ENCODE results near the gene TTLL6. TPM values are rescaled to one million over a fixed set of nuclear protein-coding genes. Genes with fewer than 3 reads are reported as not detected.
A peak's percentile ranks its signal among the peaks of the same experiment; 100 is the strongest.

The TTLL6 gene
- total and polyA plus RNA-seq, 7 experiments from 2014 or later = not detected

DNA sequence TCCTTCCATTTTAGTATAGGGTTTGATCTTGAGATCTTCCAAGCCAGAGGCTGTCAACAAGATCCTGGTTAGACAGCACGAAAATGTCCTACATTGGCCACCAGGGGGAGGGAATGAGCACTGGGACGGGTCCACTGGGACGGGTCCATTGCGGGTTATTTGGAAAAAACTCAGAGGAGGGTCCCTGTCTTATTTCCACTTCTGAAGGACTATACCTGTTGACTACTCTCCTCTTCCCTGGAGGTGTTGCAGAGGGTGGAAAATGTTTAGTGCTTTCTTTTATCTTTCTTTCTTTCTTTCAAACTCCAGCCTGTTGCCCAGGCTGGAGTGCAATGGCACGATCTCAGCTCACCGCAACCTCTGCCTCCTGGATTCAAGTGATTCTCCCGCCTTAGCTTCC lies 2.5 kb downstream of the TTLL6 start:
- no peak for ATAC-seq

DNA sequence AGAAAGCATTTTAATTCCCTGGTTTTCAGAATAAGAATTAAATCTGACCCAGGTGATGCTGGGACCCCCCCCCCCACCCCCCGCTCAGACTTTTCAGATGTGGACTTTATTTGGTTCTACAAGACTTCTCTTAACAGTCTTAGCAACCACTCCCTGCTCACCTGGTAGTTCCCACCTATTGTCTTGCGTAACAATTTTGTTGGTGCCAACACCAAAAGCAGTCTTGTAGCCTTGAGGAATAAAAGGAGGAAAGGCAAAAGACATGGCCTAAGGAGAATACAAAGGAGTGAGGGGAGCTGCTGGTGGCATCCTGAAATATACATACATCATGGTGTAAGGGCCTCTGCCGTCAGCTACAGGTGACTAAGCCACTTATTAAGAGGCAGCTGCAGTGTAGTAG lies 5.0 kb downstream of the TTLL6 start:
- Histone ChIP-seq H3K4me1 (ENCODE audit: control insufficient read depth in 2 of 2, insufficient read depth in 2 of 2, low read length in 2 of 2) (peaks cover 0 to 5% of the 10 kb centered on the region in 2 donors), H3K9me3 (ENCODE audit: control insufficient read depth in 2 of 3, low read length in 3 of 3) (no peaks in the 10 kb centered on the region), H3K27ac (ENCODE audit: low read depth, low read length) (no peak overlapping the region), H3K27me3 (ENCODE audit: control insufficient read depth in 2 of 2, insufficient read depth in 2 of 2, low read length in 2 of 2) (no peaks in the 10 kb centered on the region), H3K36me3 (ENCODE audit: control insufficient read depth in 2 of 3, insufficient read depth in 3 of 3, low read length in 3 of 3) (no peaks in the 10 kb centered on the region), H3K4me3 (ENCODE audit: low read length) (no peak overlapping the region)
- intact Hi-C loops (cut with micrococcal nuclease) = no loop called here
- Mint-ChIP-seq H3K27me3 (peaks cover 0 to 49% (median 11%) of the 10 kb centered on the region in 5 donors), H3K36me3 (no peaks in the 10 kb centered on the region), H3K27ac (no peak overlapping the region), H3K9me3 (peaks cover 0 to 2% (median 0%) of the 10 kb centered on the region in 11 donors), H3K4me1 (peaks cover 7 to 15% (median 12%) of the 10 kb centered on the region in 7 donors), H3K4me3 (no peak overlapping the region)
- DNase-seq (no peak), ATAC-seq (no peak)
- ChIA-PET CTCF (interaction anchor here (0.9 to 9.4 kb wide), 4 partner anchors 8 to 72 kb away, joined by 3 to 112 read pairs (median 7); no protein-coding TSS in a partner anchor), POLR2A (interaction anchor here (0.7 kb wide), 1 partner anchor 14 kb away, joined by 4 read pairs; no protein-coding TSS in a partner anchor)

More for the DNA sequence above, 2.5 kb downstream of the TTLL6 start:
- no peak overlapping the region for H3K27ac Mint-ChIP-seq
- Histone ChIP-seq H3K27me3 (ENCODE audit: control insufficient read depth in 2 of 2, insufficient read depth in 2 of 2, low read length in 2 of 2) (no peaks in the 10 kb centered on the region), H3K36me3 (ENCODE audit: control insufficient read depth in 2 of 3, insufficient read depth in 3 of 3, low read length in 3 of 3) (no peaks in the 10 kb centered on the region), H3K4me3 (ENCODE audit: low read length) (no peak overlapping the region), H3K9me3 (ENCODE audit: control insufficient read depth in 2 of 3, low read length in 3 of 3) (no peaks in the 10 kb centered on the region), H3K4me1 (ENCODE audit: control insufficient read depth in 2 of 2, insufficient read depth in 2 of 2, low read length in 2 of 2) (peaks cover 0 to 13% of the 10 kb centered on the region in 2 donors), H3K27ac (ENCODE audit: low read depth, low read length) (no peak overlapping the region)
- peaks cover 0 to 69% (median 17%) of the 10 kb centered on the region in 5 donors for H3K27me3 Mint-ChIP-seq
- intact Hi-C loops (cut with micrococcal nuclease) = loop anchor here (1.0 to 2.0 kb wide), 2 partner anchors 65 to 218 kb away; no protein-coding TSS in a partner anchor
- CTCF ChIA-PET = interaction anchor here (1.1 to 9.4 kb wide), 6 partner anchors 8 to 64 kb away, joined by 3 to 112 read pairs (median 4); no protein-coding TSS in a partner anchor
- H3K4me3 Mint-ChIP-seq = no peak overlapping the region
- peaks cover 0 to 2% (median 0%) of the 10 kb centered on the region in 11 donors for H3K9me3 Mint-ChIP-seq
- H3K4me1 Mint-ChIP-seq = peaks cover 9 to 24% (median 15%) of the 10 kb centered on the region in 7 donors
- peak; percentile 19 to 66 (median 55) for DNase-seq
- POLR2A ChIA-PET = no interaction called here
- no peaks in the 10 kb centered on the region for H3K36me3 Mint-ChIP-seq

DNA sequence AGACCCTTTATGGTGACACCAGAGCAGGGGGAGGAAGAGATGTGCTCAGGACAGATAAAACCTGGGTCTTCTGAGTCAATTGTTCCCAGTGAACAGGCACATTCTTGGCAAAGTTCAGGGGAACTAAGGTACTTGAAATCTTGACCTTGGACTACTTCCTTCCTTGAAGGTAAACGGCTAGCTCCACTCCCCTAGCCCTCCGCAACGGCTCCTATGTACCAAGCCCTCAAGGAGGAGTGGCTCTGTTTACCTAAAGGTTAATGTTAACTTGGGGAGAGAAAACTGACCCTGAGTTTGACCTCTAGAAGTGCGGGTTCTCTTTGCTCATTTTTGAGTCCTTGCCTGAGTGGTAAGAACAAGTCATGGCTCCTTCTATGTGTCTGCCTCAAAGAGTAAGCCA lies 7.8 kb downstream of the TTLL6 start:
- no peaks in the 10 kb centered on the region for H3K4me1 ChIP-seq (ENCODE audit: control insufficient read depth in 2 of 2, insufficient read depth in 2 of 2, low read length in 2 of 2)
- H3K9me3 ChIP-seq (ENCODE audit: control insufficient read depth in 2 of 3, low read length in 3 of 3) = no peaks in the 10 kb centered on the region
- H3K4me3 Mint-ChIP-seq = no peak overlapping the region
- peaks cover 0 to 4% (median 0%) of the 10 kb centered on the region in 7 donors for H3K4me1 Mint-ChIP-seq
- no peaks in the 10 kb centered on the region for H3K36me3 Mint-ChIP-seq
- ATAC-seq = no peak
- no peak overlapping the region for H3K27ac Mint-ChIP-seq
- ChIA-PET POLR2A (no interaction called here), CTCF (interaction anchor here (1.7 kb wide), 1 partner anchor 70 kb away, joined by 5 read pairs; no protein-coding TSS in a partner anchor)
- no peak overlapping the region for H3K27ac ChIP-seq (ENCODE audit: low read depth, low read length)
- H3K27me3 Mint-ChIP-seq = peaks cover 0 to 38% (median 4%) of the 10 kb centered on the region in 5 donors
- H3K36me3 ChIP-seq (ENCODE audit: control insufficient read depth in 2 of 3, insufficient read depth in 3 of 3, low read length in 3 of 3) = no peaks in the 10 kb centered on the region
- DNase-seq = no peak
- intact Hi-C loops (cut with micrococcal nuclease) = loop anchor here in 1 of 2 donors (5.0 kb wide), 1 partner anchor 782 kb away; no protein-coding TSS in a partner anchor
- H3K4me3 ChIP-seq (ENCODE audit: low read length) = no peak overlapping the region
- H3K27me3 ChIP-seq (ENCODE audit: control insufficient read depth in 2 of 2, insufficient read depth in 2 of 2, low read length in 2 of 2) = no peaks in the 10 kb centered on the region
- H3K9me3 Mint-ChIP-seq = peaks cover 0 to 2% (median 0%) of the 10 kb centered on the region in 11 donors

DNA sequence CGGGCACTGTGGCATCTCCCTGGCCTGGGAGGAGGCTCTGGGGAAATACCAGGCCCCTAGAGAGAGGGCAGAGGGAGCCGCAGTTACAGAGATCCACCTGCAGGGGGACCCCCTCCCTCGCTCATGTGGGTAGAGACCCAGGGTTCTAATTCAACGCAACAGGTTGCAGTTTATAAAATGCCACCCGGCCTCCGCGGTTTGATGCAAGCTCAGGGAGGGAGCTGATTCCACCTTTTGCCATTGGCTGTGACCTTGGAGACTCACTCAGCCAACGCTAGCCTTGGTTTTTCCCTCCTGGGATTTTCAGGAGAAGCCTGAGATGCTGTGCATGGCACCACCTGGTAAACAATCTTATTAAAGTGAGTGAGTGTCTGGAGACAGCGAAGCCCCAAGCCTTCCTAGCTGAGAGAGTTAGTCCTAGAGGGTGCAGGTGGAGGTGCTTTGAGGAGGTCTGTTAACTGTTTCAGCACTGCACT lies 12.1 kb downstream of the TTLL6 start:
- peaks cover 3 to 36% (median 13%) of the 10 kb centered on the region in 5 donors for H3K27me3 Mint-ChIP-seq
- ATAC-seq (peak; percentile 94), DNase-seq (peak; percentile 34 to 74 (median 61))
- no peaks in the 10 kb centered on the region for H3K36me3 Mint-ChIP-seq
- intact Hi-C loops (cut with micrococcal nuclease) = loop anchor here (1.0 to 5.0 kb wide), 5 partner anchors 74 to 778 kb away; no protein-coding TSS in a partner anchor
- H3K27ac Mint-ChIP-seq = peak overlapping the region in 1 of 9 donors; percentile 16
- peaks cover 0 to 4% (median 0%) of the 10 kb centered on the region in 7 donors for H3K4me1 Mint-ChIP-seq
- no peaks in the 10 kb centered on the region for H3K4me1 ChIP-seq (ENCODE audit: control insufficient read depth in 2 of 2, insufficient read depth in 2 of 2, low read length in 2 of 2)
- no peak overlapping the region for H3K4me3 Mint-ChIP-seq
- ChIA-PET CTCF (interaction anchor here (0.8 to 3.4 kb wide), 13 partner anchors 9 to 1160 kb away, joined by 3 to 89 read pairs (median 3); partner anchors contain the start of gene TTLL6), POLR2A (interaction anchor here (1.1 kb wide), 1 partner anchor 74 kb away, joined by 4 read pairs; no protein-coding TSS in a partner anchor)
- H3K9me3 ChIP-seq (ENCODE audit: control insufficient read depth in 2 of 3, low read length in 3 of 3) = no peaks in the 10 kb centered on the region
- H3K27ac ChIP-seq (ENCODE audit: low read depth, low read length) = no peak overlapping the region
- H3K9me3 Mint-ChIP-seq = no peaks in the 10 kb centered on the region
- peaks cover 0 to 3% of the 10 kb centered on the region in 2 donors for H3K27me3 ChIP-seq (ENCODE audit: control insufficient read depth in 2 of 2, insufficient read depth in 2 of 2, low read length in 2 of 2)
- no peaks in the 10 kb centered on the region for H3K36me3 ChIP-seq (ENCODE audit: control insufficient read depth in 2 of 3, insufficient read depth in 3 of 3, low read length in 3 of 3)
- H3K4me3 ChIP-seq (ENCODE audit: low read length) = no peak overlapping the region

DNA sequence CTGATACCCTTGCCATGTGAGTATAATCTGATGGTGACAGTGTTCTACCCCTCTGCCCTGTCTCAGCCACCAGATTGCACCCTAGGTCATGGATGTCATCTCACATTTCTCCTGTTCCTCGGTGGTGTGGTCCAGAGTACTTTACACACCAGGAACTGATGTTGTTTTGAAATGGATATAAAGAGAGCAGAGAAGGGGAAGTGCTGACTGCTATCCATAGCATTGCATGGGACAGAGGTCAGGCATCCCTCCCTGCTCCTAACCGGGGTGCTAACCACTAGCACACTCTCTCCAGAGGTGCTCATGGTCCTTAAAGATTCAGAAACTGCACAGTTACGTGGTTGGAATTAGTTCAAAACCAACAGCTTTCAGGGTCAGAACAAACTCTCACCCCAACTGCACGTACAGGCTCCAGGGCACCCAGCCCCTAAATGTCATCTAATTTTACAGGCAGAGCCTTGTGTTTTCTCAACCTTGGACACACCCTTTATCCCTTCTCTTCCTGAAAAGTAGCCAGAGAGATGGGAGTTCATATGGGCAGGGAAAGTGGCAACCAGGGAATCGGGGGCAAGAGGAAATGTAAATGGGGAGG lies 16.3 kb downstream of the TTLL6 start:
- no peak for ATAC-seq
- Mint-ChIP-seq H3K4me1 (peaks cover 0 to 4% (median 0%) of the 10 kb centered on the region in 7 donors), H3K4me3 (no peak overlapping the region), H3K36me3 (no peaks in the 10 kb centered on the region), H3K27me3 (peaks cover 15 to 60% (median 32%) of the 10 kb centered on the region in 5 donors), H3K27ac (no peak overlapping the region), H3K9me3 (no peaks in the 10 kb centered on the region)
- Histone ChIP-seq H3K27me3 (ENCODE audit: control insufficient read depth in 2 of 2, insufficient read depth in 2 of 2, low read length in 2 of 2) (peaks cover 2 to 7% of the 10 kb centered on the region in 2 donors), H3K9me3 (ENCODE audit: control insufficient read depth in 2 of 3, low read length in 3 of 3) (no peaks in the 10 kb centered on the region), H3K36me3 (ENCODE audit: control insufficient read depth in 2 of 3, insufficient read depth in 3 of 3, low read length in 3 of 3) (no peaks in the 10 kb centered on the region), H3K4me1 (ENCODE audit: control insufficient read depth in 2 of 2, insufficient read depth in 2 of 2, low read length in 2 of 2) (no peaks in the 10 kb centered on the region), H3K27ac (ENCODE audit: low read depth, low read length) (no peak overlapping the region), H3K4me3 (ENCODE audit: low read length) (no peak overlapping the region)
- DNase-seq = no peak
- CTCF ChIA-PET = interaction anchor here (1.5 kb wide), 1 partner anchor 78 kb away, joined by 7 read pairs; no protein-coding TSS in a partner anchor
- intact Hi-C loops (cut with micrococcal nuclease) = no loop called here
- POLR2A ChIA-PET = no interaction called here

DNA sequence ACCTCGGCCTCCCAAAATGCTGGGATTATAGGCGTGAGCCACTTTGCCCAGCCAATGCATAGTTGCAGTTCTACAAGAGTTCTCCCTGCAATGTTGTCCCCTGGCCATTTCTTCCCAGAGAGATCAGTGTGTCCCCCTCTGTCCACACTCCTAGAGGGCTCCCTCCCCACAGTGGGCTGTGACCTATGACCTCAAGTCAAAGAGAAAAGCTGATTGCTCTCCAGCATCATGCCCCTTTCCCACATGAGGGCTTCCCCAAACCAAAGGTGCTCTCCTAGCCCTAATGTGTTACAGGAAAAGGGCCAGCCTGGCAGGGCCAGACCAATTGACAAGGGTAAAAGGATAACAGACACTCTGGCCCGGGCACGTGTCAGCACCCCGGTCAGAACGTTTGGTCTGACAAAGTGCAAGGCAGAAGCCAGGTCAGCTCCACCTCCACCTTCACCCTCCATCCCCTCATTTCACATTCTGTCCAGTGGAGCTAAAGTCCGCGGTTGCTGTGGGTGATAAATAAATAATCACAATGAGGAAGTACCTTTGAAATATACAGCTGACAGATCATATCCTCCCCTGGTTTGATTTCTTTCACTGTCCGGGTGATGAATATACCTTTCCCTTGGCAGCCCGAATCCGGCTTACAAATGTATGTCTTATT lies 17.8 kb downstream of the TTLL6 start:
- H3K27me3 ChIP-seq (ENCODE audit: control insufficient read depth in 2 of 2, insufficient read depth in 2 of 2, low read length in 2 of 2) = peaks cover 2 to 7% of the 10 kb centered on the region in 2 donors
- no peak for DNase-seq
- H3K27me3 Mint-ChIP-seq = peaks cover 21 to 54% (median 28%) of the 10 kb centered on the region in 5 donors
- no peaks in the 10 kb centered on the region for H3K36me3 Mint-ChIP-seq
- H3K4me1 ChIP-seq (ENCODE audit: control insufficient read depth in 2 of 2, insufficient read depth in 2 of 2, low read length in 2 of 2) = no peaks in the 10 kb centered on the region
- ChIA-PET CTCF (interaction anchor here (1.0 to 1.7 kb wide), 3 partner anchors 16 to 86 kb away, joined by 4 to 6 read pairs (median 5); no protein-coding TSS in a partner anchor), POLR2A (no interaction called here)
- H3K27ac ChIP-seq (ENCODE audit: low read depth, low read length) = no peak overlapping the region
- H3K9me3 ChIP-seq (ENCODE audit: control insufficient read depth in 2 of 3, low read length in 3 of 3) = no peaks in the 10 kb centered on the region
- ATAC-seq = no peak
- no peak overlapping the region for H3K4me3 Mint-ChIP-seq
- H3K36me3 ChIP-seq (ENCODE audit: control insufficient read depth in 2 of 3, insufficient read depth in 3 of 3, low read length in 3 of 3) = no peaks in the 10 kb centered on the region
- H3K4me1 Mint-ChIP-seq = no peaks in the 10 kb centered on the region
- H3K9me3 Mint-ChIP-seq = no peaks in the 10 kb centered on the region
- no peak overlapping the region for H3K4me3 ChIP-seq (ENCODE audit: low read length)
- intact Hi-C loops (cut with micrococcal nuclease) = no loop called here
- H3K27ac Mint-ChIP-seq = no peak overlapping the region
